ENCODE measurements around the gene FCSK. TPM values are rescaled to one million over a fixed set of nuclear protein-coding genes. Genes with fewer than 3 reads are reported as not detected.

FCSK gene
- total RNA-seq, 4 donors from 2014 or later: 20.3 to 40.2 (median 24.5) TPM

- Histone ChIP-seq H3K4me1 (peaks cover 64 to 88% of the 10 kb centered on the region in 2 donors), H3K27ac (peak overlapping the region in 2 of 3 donors; percentile 61 to 74)
- intact Hi-C loops (cut with DNase I): no loop called here
Observed at GRCh38 chr16:70432356-70432722, 22.1 kb upstream of the FCSK start.

GRCh38 chr16:70432723-70433457 is 21.5 kb upstream of the FCSK start:
- TF ChIP-seq POLR2A (IDR thresholded peaks at IDR 0.05): no peak
- intact Hi-C loops (cut with DNase I): no loop called here
- WGBS, 2 donors: 43 to 45% methylated on average over 12 of the region's 12 CpGs
- Histone ChIP-seq H3K9me3 (no peaks in the 10 kb centered on the region), H3K27ac (peak overlapping the region in 2 of 3 donors; percentile 61 to 74), H3K36me3 (no peaks in the 10 kb centered on the region), H3K4me1 (peaks cover 66 to 88% of the 10 kb centered on the region in 2 donors), H3K4me3 (replicated peaks in 1 of 3) (no peak overlapping the region), H3K27me3 (no peaks in the 10 kb centered on the region)
- no peak for DNase-seq

More at GRCh38 chr16:70432356-70432722, 22.1 kb upstream of the FCSK start:
- TF ChIP-seq POLR2A (IDR thresholded peaks at IDR 0.05) (no peak), CTCF (IDR thresholded peaks at IDR 0.05) (no peak)
- Histone ChIP-seq H3K4me3 (replicated peaks in 1 of 3) (no peak overlapping the region), H3K9me3 (no peaks in the 10 kb centered on the region), H3K27me3 (no peaks in the 10 kb centered on the region), H3K36me3 (no peaks in the 10 kb centered on the region)
- 44 to 55% methylated on average over 3 of the region's 3 CpGs for WGBS, 2 donors
- no peak for DNase-seq

- intact Hi-C loops (cut with DNase I): no loop called here
- peaks cover 66 to 86% of the 10 kb centered on the region in 2 donors for H3K4me1 ChIP-seq
- peak overlapping the region in 2 of 3 donors; percentile 61 to 74 for H3K27ac ChIP-seq
- no peak for DNase-seq
- no peaks in the 10 kb centered on the region for H3K9me3 ChIP-seq
- no peak overlapping the region for H3K4me3 ChIP-seq (replicated peaks in 1 of 3)
- TF ChIP-seq CTCF (IDR thresholded peaks at IDR 0.05) (no peak), POLR2A (IDR thresholded peaks at IDR 0.05) (no peak)
- no peaks in the 10 kb centered on the region for H3K27me3 ChIP-seq
- H3K36me3 ChIP-seq: no peaks in the 10 kb centered on the region
- WGBS, 2 donors: 60 to 66% methylated on average over 5 of the region's 5 CpGs
Observed at GRCh38 chr16:70433458-70434103, 20.8 kb upstream of the FCSK start.

- Histone ChIP-seq H3K36me3 (no peaks in the 10 kb centered on the region), H3K9me3 (no peaks in the 10 kb centered on the region), H3K27ac (peak overlapping the region; percentile 38 to 74 (median 54)), H3K4me3 (replicated peaks in 1 of 3) (no peak overlapping the region), H3K4me1 (peaks cover 61 to 78% of the 10 kb centered on the region in 2 donors), H3K27me3 (no peaks in the 10 kb centered on the region)
- TF ChIP-seq CTCF (IDR thresholded peaks at IDR 0.05) (no peak), POLR2A (IDR thresholded peaks at IDR 0.05) (no peak)
- WGBS, 2 donors: 28 to 49% methylated on average over 6 of the region's 6 CpGs
- intact Hi-C loops (cut with DNase I): no loop called here
- peak; percentile 93 to 95 for DNase-seq
Observed at GRCh38 chr16:70434484-70435260, 19.7 kb upstream of the FCSK start.

- Histone ChIP-seq H3K36me3 (no peaks in the 10 kb centered on the region), H3K4me1 (peaks cover 45 to 54% of the 10 kb centered on the region in 2 donors), H3K27me3 (no peaks in the 10 kb centered on the region), H3K27ac (no peak overlapping the region), H3K9me3 (no peaks in the 10 kb centered on the region), H3K4me3 (replicated peaks in 1 of 3) (no peak overlapping the region)
- no peak for TF ChIP-seq POLR2A (IDR thresholded peaks at IDR 0.05)
- TF ChIP-seq CTCF (IDR thresholded peaks at IDR 0.05): no peak
- 52 to 69% methylated on average over 5 of the region's 5 CpGs for WGBS, 2 donors
- no peak for DNase-seq
- intact Hi-C loops (cut with DNase I): no loop called here
Observed at GRCh38 chr16:70437017-70437581, 17.3 kb upstream of the FCSK start.
